ENCODE measurements around the gene CHAT. TPM values are rescaled to one million over a fixed set of nuclear protein-coding genes. Genes with fewer than 3 reads are reported as not detected.

CHAT gene
- total RNA-seq, 1 experiment from 2014 or later, result not detected

GRCh38 chr10:49711481-49711880, 97.6 kb downstream of the CHAT start:
- Histone ChIP-seq H2BK5ac (ENCODE audit: insufficient read length, low read length) (no peak overlapping the region), H3K4me1 (ENCODE audit: insufficient read depth, low read length) (no peaks in the 10 kb centered on the region), H3K4ac (ENCODE audit: low read depth, low read length) (no peak overlapping the region), H4K20me1 (ENCODE audit: control insufficient read depth, insufficient read depth, insufficient read length) (no peaks in the 10 kb centered on the region), H2AK5ac (ENCODE audit: insufficient read length, low read length) (no peak overlapping the region), H3K9ac (ENCODE audit: extremely low read depth, insufficient read length, low read length) (no peak overlapping the region), H3K4me2 (ENCODE audit: insufficient read depth, insufficient read length, low read length) (no peak overlapping the region), H2BK15ac (ENCODE audit: low read depth, low read length) (no peak overlapping the region), H2BK120ac (ENCODE audit: low read depth, low read length, poor library complexity, severe bottlenecking) (no peak overlapping the region), H3K9me3 (ENCODE audit: control insufficient read depth, low read depth, low read length) (no peaks in the 10 kb centered on the region), H4K8ac (replicated peaks; ENCODE audit: insufficient read length, low read depth, low read length) (no peak overlapping the region), H3K14ac (ENCODE audit: insufficient read depth, low read length) (no peak overlapping the region), H3K27ac (ENCODE audit: insufficient read length, low read depth, low read length) (no peak overlapping the region), H3K56ac (ENCODE audit: insufficient read length, low read depth, low read length) (no peak overlapping the region), H2AFZ (ENCODE audit: low read length) (no peak overlapping the region), H3K23ac (ENCODE audit: insufficient read length, low read depth, low read length) (no peak overlapping the region), H3K79me1 (ENCODE audit: insufficient read depth, low read depth, low read length, poor library complexity, severe bottlenecking) (no peaks in the 10 kb centered on the region), H4K91ac (ENCODE audit: insufficient read length, low read depth, low read length) (no peak overlapping the region), H3K79me2 (ENCODE audit: insufficient read depth, low read length) (no peaks in the 10 kb centered on the region), H3T11ph (ENCODE audit: low read length) (no peak overlapping the region), H2BK20ac (ENCODE audit: low read depth, low read length, poor library complexity, severe bottlenecking) (no peak overlapping the region), H4K5ac (ENCODE audit: insufficient read length, low read depth, low read length) (no peak overlapping the region), H3K18ac (ENCODE audit: insufficient read length, low read depth, low read length) (no peak overlapping the region), H2BK12ac (ENCODE audit: insufficient read length, low read depth, low read length) (no peak overlapping the region), H3K23me2 (ENCODE audit: insufficient read length, low read depth, low read length, poor library complexity, severe bottlenecking) (no peaks in the 10 kb centered on the region), H3K27me3 (ENCODE audit: insufficient read depth, low read length) (no peaks in the 10 kb centered on the region)
- Mint-ChIP-seq H3K27me3 (ENCODE audit: low read depth) (peaks cover 48% of the 10 kb centered on the region), H3K27ac (no peak overlapping the region), H3K4me3 (no peak overlapping the region), H3K4me1 (no peaks in the 10 kb centered on the region), H3K9me3 (peaks cover 12 to 16% of the 10 kb centered on the region in 2 experiments), H3K36me3 (ENCODE audit: insufficient read depth in 1 of 3, low read depth in 3 of 3) (peaks cover 8 to 15% (median 9%) of the 10 kb centered on the region in 3 experiments; a peak in 4 of 7 replicates)
- TF ChIP-seq CTCF (conservative IDR thresholded peaks at IDR 0.05), result no peak
- WGBS (ENCODE audit: extremely low coverage, insufficient read length, low lambda C conversion rate), result no CpG with 5 or more reads among the region's 8 CpGs
- no peak for DNase-seq
